SU-DHL-6 (cell line): Measurements from ENCODE around the gene CAMK1D.

Experiments
- CTCF ChIP-seq: fragments of 200-600 bp; sonication (generic); IDR thresholded peaks from one replicate; pipeline ENCODE4 v1.5.1; 2017; ENCODE audit warnings: antibody characterized with exemption, mild to moderate bottlenecking, low read length, moderate library complexity; ENCODE audit not compliant: insufficient read depth, poor library complexity, severe bottlenecking
- EZH2phosphoT487 ChIP-seq: fragments of 200-600 bp; sonication (generic), shearing (Covaris generic); conservative IDR thresholded peaks from 2 replicates; pipeline ENCODE4 v1.6.1; 2018; ENCODE audit warnings: mild to moderate bottlenecking, antibody characterized with exemption, low read length, moderate library complexity, mixed read lengths

- TF ChIP-seq CTCF (no peak), EZH2phosphoT487 (no peak)
Measured at GRCh38 chr10:12691596-12691995, 342.2 kb downstream of the CAMK1D start.
